GM12878 (cell line): ENCODE results near the gene RAE1. TPM values are rescaled to one million over a fixed set of nuclear protein-coding genes. Genes with fewer than 3 reads are reported as not detected.
A peak's percentile ranks its signal among the peaks of the same experiment; 100 is the strongest.

Source experiments
- BMI1 ChIP-seq: fragments of 450-650 bp; IDR thresholded peaks from 2 replicates; pipeline ENCODE4 v1.6.1; 2016; ENCODE audit warnings: mild to moderate bottlenecking, moderate library complexity, borderline replicate concordance
- BRCA1 ChIP-seq: IDR thresholded peaks from 2 replicates; pipeline ENCODE4 v1.6.1; 2011; ENCODE audit warnings: low read depth, low read length, improper control_type of control experiment
- CREM ChIP-seq: IDR thresholded peaks from 2 replicates; pipeline ENCODE4 v1.6.1; 2014; ENCODE audit warnings: antibody characterized with exemption, low read depth
- ELK1 ChIP-seq: IDR thresholded peaks from 2 replicates; pipeline ENCODE4 v1.6.1; 2012; ENCODE audit warnings: low read depth, low read length, improper control_type of control experiment
- NBN ChIP-seq: fragments of 450-650 bp; IDR thresholded peaks from 2 replicates; pipeline ENCODE4 v1.6.1; 2016
- NKRF ChIP-seq: fragments of 450-650 bp; conservative IDR thresholded peaks from 2 replicates; pipeline ENCODE4 v1.6.1; 2017; ENCODE audit warnings: mild to moderate bottlenecking, moderate library complexity
- NR2F1 ChIP-seq: fragments of 450-650 bp; conservative IDR thresholded peaks from 2 replicates; pipeline ENCODE4 v1.6.1; 2017; ENCODE audit warnings: mild to moderate bottlenecking
- POLR2A ChIP-seq: IDR thresholded peaks from 2 replicates; pipeline ENCODE4 v1.6.1; 2011; ENCODE audit warnings: low read depth, mild to moderate bottlenecking, low read length
- PRDM15 ChIP-seq: fragments of 450-650 bp; formaldehyde crosslinking; IDR thresholded peaks from 2 replicates; pipeline ENCODE4 v1.4.0; 2020; ENCODE audit warnings: mild to moderate bottlenecking, moderate library complexity
- SKIL ChIP-seq: fragments of 450-650 bp; IDR thresholded peaks from 2 replicates; pipeline ENCODE4 v1.6.1; 2017; ENCODE audit warnings: mild to moderate bottlenecking, low read depth, inconsistent platforms; ENCODE audit not compliant: poor library complexity, severe bottlenecking
- SMARCA5 ChIP-seq: fragments of 450-650 bp; IDR thresholded peaks from 2 replicates; pipeline ENCODE4 v1.6.1; 2017; ENCODE audit warnings: mild to moderate bottlenecking
- SREBF2 ChIP-seq: IDR thresholded peaks from 2 replicates; pipeline ENCODE4 v1.6.1; 2012; ENCODE audit warnings: mild to moderate bottlenecking, low read length
- USF1 ChIP-seq: IDR thresholded peaks from 2 replicates; pipeline ENCODE4 v1.6.1; 2011; ENCODE audit warnings: borderline replicate concordance, low read depth, mild to moderate bottlenecking, moderate library complexity, mixed read lengths, low read length; ENCODE audit not compliant: insufficient read depth; ENCODE audit errors: extremely low read length
- ZBTB40 ChIP-seq: fragments of 450-650 bp; IDR thresholded peaks from 2 replicates; pipeline ENCODE4 v1.6.1; 2016; ENCODE audit warnings: mild to moderate bottlenecking, moderate library complexity, borderline replicate concordance
- ZNF207 ChIP-seq: fragments of 450-650 bp; IDR thresholded peaks from 2 replicates; pipeline ENCODE4 v1.6.1; 2014; ENCODE audit warnings: antibody characterized with exemption, mild to moderate bottlenecking, borderline replicate concordance
- polyA plus RNA-seq, 11 experiments: library from polyadenylated mRNA; depleted of rRNA in 4 of 11; unstranded in 6 of 11; stranded (reverse) in 5 of 11; fragments of >200 nt; fragmentation: Nextera tagmentation in 4 of 11; fragmentation: Illumina TruSeq in 1 of 11; extraction: Ambion mirVana in 4 of 11; extraction: Trizol in 1 of 11; gene quantifications; 1 replicate in 1 of 11; 2 replicates in 10 of 11; pipeline versions ENCODE4 v1.2.1 to v1.2.3, GENCODE V29; 2011 to 2016; ENCODE audit warnings: inconsistent platforms in 2 of 11, missing spikeins in 2 of 11, low read depth in 1 of 11
- total RNA-seq, 4 experiments: library from RNA; depleted of rRNA in 3 of 4; stranded (reverse); fragments of >200 nt in 3 of 4; fragmentation: Illumina TruSeq in 1 of 4; extraction: Trizol in 1 of 4; gene quantifications; 2 replicates each; pipeline versions ENCODE4 v1.2.1 to v1.2.3, GENCODE V29; 2013 to 2021

Gene RAE1
- total and polyA plus RNA-seq, 10 of the 15 experiments (the other 5 are each of a cell fraction or from before 2014, with no cell fraction given): 28.7 to 107 (median 49.3) TPM

GRCh38 chr20:57351042-57351783, at the start of gene RAE1 (continued):
- TF ChIP-seq ZBTB40: peak; percentile 87
- TF ChIP-seq BMI1: no peak
- peak; percentile 95; the same call in 1 of the 2 replicates for TF ChIP-seq ZNF207
- TF ChIP-seq POLR2A: peak; percentile 91
- no peak for TF ChIP-seq ELK1
- peak; percentile 75 for TF ChIP-seq NKRF
- TF ChIP-seq PRDM15 (CRISPR knock-in tag): no peak
- no peak for TF ChIP-seq SMARCA5
- TF ChIP-seq NR2F1: peak; percentile 76
- no peak for TF ChIP-seq SREBF2
- no peak for TF ChIP-seq BRCA1
- peak; percentile 87 for TF ChIP-seq CREM
- 0 out of 2 replicates have a peak, but pooled peaks have one; percentile 55 for TF ChIP-seq NBN
- no peak for TF ChIP-seq USF1
- no peak for TF ChIP-seq SKIL
